NCI-H82 treated with DMSO at 0.1 percent for 48 hours (cell line): ENCODE measurements around the gene EGF.
"Not testable (repeated sequence)": the region's sequence is repeated elsewhere in the genome, so short reads cannot be mapped to it uniquely, and the experiment has no call there.

Source experiments
- DNase-seq: peaks from one replicate; lab custom pipeline; 2025; ENCODE audit not compliant: unreplicated experiment; lab: John Stamatoyannopoulos, UW

EGF gene

DNA sequence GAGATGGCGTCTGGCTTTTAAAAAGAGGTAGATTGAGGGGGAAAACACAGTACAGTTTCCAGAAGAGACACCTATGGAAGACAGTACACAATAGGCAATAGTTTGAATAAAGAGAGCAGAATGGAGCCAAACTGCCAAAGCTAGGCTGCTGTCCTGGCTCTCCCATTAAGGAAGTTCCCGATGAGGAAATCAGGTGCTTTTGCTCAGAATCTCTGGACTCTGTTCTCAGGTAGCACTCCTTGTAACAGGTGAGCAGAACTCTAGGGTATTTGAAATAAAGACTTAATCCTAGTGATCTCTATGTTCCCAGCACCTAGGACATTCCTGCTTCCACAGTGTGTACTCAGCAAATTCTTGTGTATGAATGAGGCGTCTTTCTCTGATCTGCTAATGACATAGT lies 1.6 kb downstream of the EGF start:
- no peak for DNase-seq

- no peak for DNase-seq
Observed at GRCh38 chr4:109915385-109916026, 2.8 kb downstream of the EGF start.

- DNase-seq, result no peak
Observed at GRCh38 chr4:109916027-109916409, 3.3 kb downstream of the EGF start.

DNA sequence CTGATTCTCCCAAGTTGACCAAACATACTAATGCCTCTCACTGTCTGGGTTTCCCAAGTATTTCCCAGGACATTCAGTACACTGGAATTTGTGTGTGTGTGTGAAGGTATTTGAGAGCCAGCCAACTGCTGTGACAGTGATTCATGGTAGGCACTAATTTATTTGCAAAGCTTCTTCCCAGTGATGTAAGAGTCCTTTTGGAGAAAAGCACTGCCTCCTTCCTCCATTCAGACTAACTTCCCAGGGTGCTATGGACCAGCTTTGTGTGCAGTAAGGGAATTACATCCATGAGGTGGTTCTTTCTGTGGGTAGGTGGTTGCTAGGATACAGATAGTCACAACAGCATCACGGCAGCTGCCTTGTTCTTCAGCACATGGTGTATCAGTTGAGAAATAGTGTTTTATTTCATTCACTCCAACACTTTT lies 8.7 kb downstream of the EGF start:
- DNase-seq, result no peak

GRCh38 chr4:109925396-109925795 lies 12.7 kb downstream of the EGF start:
- DNase-seq, result no peak

DNA sequence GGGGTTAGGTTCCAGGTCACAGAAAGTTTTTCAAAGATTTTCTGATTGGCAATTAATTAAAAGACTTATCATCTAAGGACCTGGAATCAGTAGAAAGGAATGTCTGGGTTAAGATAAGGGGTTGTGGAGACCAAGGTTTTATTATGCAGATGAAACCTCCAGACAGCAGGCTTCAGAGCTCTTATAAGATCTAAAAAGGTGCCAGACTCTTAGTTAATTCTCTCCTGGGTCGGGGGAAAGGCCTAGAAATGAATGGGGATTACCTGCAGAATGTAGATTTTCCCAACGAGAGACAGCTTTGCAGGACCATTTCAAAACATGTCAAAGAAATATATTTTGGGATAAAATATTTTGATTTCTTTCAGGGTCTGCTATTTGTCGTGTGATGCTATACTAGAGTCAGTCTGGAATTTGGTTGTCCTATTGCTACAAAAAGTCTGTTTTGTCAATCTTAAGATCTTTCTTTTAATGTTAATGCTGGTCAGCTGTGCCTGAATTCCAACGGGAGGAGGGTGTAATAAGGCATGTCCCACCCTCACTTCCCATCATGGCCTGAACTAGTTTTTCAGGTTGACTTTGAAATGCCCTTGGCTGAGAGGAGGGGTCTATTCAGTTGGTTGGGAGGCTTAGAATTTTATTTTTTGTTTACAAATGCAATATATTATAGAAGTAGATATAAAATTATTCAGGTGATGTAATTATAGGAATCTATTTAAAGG lies 15.8 kb downstream of the EGF start:
- no peak for DNase-seq

GRCh38 chr4:109930464-109930863 lies 17.8 kb downstream of the EGF start:
- no peak for DNase-seq

DNA sequence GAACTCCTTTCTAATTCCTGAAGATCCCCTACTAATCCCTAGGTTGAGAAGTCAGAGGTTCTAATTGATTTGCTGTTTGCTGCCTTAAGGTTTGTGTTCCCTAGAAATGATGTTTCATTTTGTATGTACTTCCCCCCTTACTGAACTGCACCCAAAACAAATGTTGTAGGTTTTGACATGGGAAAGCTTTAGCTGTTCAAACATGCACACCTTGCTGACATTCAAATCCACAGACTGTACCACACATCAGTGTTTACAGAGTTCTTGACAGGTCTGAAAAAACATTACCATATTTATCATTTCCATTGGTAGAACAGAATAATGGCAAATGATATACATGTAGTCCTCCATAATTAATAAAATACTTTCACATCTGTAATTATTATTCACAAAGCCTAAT lies 18.2 kb downstream of the EGF start:
- no peak for DNase-seq

- no peak for DNase-seq
Observed at GRCh38 chr4:109931318-109931717, 18.6 kb downstream of the EGF start.

DNA sequence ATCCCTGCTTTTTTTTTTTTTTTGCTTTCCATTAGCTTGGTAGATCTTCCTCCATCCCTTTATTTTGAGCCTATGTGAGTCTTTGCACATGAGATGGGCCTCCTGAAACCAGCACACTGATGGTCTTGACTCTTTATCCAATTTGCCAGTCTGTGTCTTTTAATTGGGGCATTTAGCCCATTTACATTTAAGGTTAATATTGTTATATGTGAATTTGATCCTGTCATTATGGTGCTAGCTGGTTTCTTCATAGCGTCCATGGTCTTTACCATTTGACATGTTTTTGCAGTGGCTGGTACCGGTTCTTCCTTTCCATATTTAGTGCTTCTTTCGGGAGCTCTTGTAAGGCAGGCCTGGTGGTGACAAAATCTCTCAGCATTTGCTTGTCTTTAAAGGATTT lies 24.7 kb downstream of the EGF start:
- not testable (repeated sequence) for DNase-seq

GRCh38 chr4:109939190-109939589 lies 26.5 kb downstream of the EGF start:
- DNase-seq, result no peak

GRCh38 chr4:109942292-109942926 lies 29.7 kb downstream of the EGF start:
- DNase-seq, result no peak

GRCh38 chr4:109943745-109944144 lies 31.1 kb downstream of the EGF start:
- DNase-seq, result no peak

DNA sequence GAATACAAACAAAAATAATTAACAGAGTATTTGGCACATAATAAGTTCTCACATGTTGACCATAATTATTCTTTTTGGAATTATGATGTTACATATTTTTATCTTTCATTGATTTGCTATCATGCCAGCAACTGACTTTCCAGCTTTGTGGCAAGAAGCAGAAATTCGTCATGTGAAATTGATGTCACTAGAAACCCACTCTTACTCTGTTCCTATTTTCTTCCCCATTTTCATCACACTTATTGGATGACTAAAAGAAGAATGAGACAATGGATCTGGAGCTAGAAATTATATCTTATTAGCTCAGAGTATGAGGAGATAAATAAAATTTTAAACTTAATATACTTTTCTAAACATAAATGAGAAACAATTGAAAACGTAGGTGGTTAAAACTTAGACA lies 31.9 kb downstream of the EGF start:
- DNase-seq, result no peak

GRCh38 chr4:109945056-109945455 lies 32.4 kb downstream of the EGF start:
- DNase-seq, result no peak

DNA sequence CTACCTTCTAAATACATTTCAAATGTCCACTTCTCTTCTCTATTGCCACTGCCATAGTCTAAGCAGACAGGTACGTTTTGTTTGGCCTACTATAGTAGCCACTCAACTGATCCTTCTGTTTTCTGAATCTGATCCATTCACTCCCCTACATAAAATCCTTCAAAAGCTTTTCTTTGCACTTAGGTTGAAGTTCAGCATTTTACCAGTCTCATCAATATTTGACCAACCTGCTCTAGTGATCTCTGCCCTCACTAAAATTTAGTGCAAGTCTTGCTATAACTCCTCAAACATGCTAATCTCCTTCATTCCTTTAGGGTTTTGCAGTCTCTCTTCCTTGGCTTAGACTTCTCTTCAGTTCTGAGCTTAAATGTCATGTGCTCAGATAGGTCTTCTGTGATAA lies 33.4 kb downstream of the EGF start:
- DNase-seq, result no peak

- no peak for DNase-seq
Observed at GRCh38 chr4:109947457-109947856, 34.8 kb downstream of the EGF start.

- DNase-seq, result no peak
Observed at GRCh38 chr4:109947918-109948317, 35.2 kb downstream of the EGF start.

- DNase-seq, result not testable (repeated sequence)
Observed at GRCh38 chr4:109949099-109949718, 36.5 kb downstream of the EGF start.

DNA sequence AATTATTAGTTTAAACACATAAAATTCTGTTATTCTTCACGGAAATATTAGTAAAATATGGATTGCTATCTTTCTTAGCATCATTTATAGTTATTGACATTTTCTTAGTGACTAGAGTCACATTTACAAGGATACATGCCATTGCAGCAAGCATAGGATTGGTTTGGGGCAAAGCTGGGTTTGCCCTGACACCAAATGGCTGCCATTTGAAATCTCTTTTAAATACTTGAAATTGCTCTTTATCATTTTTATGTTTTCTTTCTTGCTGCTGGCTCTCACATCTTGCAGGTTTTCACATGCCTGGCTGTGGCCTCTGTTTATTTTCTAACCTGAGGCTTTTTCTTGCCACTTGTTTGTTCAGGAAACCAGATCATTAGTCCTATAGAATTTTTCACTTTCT lies 39.9 kb downstream of the EGF start:
- no peak for DNase-seq

GRCh38 chr4:109953556-109953955 lies 40.9 kb downstream of the EGF start:
- no peak for DNase-seq

GRCh38 chr4:109955146-109955545 lies 42.5 kb downstream of the EGF start:
- DNase-seq, result peak; percentile 85
